DOHH2 (cell line): ENCODE data around the gene SAAL1.

Experiments used
- H3F3A ChIP-seq: fragments of 200-600 bp; sonication (generic), shearing (Covaris generic); 2 replicates; pipeline ENCODE4 v1.6.0; 2016; ENCODE audit warnings: antibody characterized with exemption, mild to moderate bottlenecking; ENCODE audit not compliant: control insufficient read depth, insufficient read depth
- H3K27ac ChIP-seq: fragments of 200-600 bp; sonication (generic); 2 replicates; pipeline ENCODE4 v1.5.1; 2014; ENCODE audit warnings: low read depth, mild to moderate bottlenecking, low read length, moderate library complexity
- H3K27me3 ChIP-seq: fragments of 200-600 bp; sonication (generic); 2 replicates; pipeline ENCODE4 v1.6.1; 2014; ENCODE audit warnings: mild to moderate bottlenecking, low read length, mixed read lengths; ENCODE audit not compliant: control insufficient read depth
- H3K36me3 ChIP-seq: fragments of 200-600 bp; sonication (generic); 2 replicates; pipeline ENCODE4 v1.6.1; 2014; ENCODE audit warnings: mild to moderate bottlenecking, low read length, moderate library complexity, mixed read lengths; ENCODE audit not compliant: control insufficient read depth
- H3K4me1 ChIP-seq: fragments of 200-600 bp; sonication (generic); 2 replicates; pipeline ENCODE4 v1.6.1; 2014; ENCODE audit warnings: mild to moderate bottlenecking, low read length, mixed read lengths; ENCODE audit not compliant: control insufficient read depth
- H3K4me2 ChIP-seq: fragments of 200-600 bp; sonication (generic); 2 replicates; pipeline ENCODE4 v1.6.0; 2014; ENCODE audit warnings: mild to moderate bottlenecking, low read length, moderate library complexity
- H3K4me3 ChIP-seq: fragments of 200-600 bp; sonication (generic); 2 replicates; pipeline ENCODE4 v1.5.1; 2014; ENCODE audit warnings: mild to moderate bottlenecking, low read length, mixed read lengths
- H3K79me2 ChIP-seq: fragments of 200-600 bp; sonication (generic); 2 replicates; pipeline ENCODE4 v1.6.1; 2014; ENCODE audit warnings: mild to moderate bottlenecking, low read length, mixed read lengths; ENCODE audit not compliant: control insufficient read depth
- H3K9me2 ChIP-seq: fragments of 200-600 bp; sonication (generic); replicated peaks from 2 replicates; pipeline ENCODE4 v1.6.1; 2014; ENCODE audit warnings: mild to moderate bottlenecking, low read length, mixed read lengths; ENCODE audit not compliant: control insufficient read depth
- H3K9me3 ChIP-seq: fragments of 200-600 bp; sonication (generic); 2 replicates; pipeline ENCODE4 v1.6.1; 2014; ENCODE audit warnings: antibody characterized with exemption, low read length, mixed read lengths; ENCODE audit not compliant: control insufficient read depth, insufficient read depth
- H4K20me1 ChIP-seq: fragments of 200-600 bp; sonication (generic); 2 replicates; pipeline ENCODE4 v1.6.0; 2014; ENCODE audit warnings: low read depth, mild to moderate bottlenecking, antibody characterized with exemption, low read length, moderate library complexity; ENCODE audit not compliant: control insufficient read depth, insufficient read depth
- EZH2phosphoT487 ChIP-seq: fragments of 200-600 bp; sonication (generic); IDR thresholded peaks from 2 replicates; pipeline ENCODE4 v1.6.1; 2017; ENCODE audit warnings: borderline replicate concordance, mild to moderate bottlenecking, antibody characterized with exemption, low read length, moderate library complexity, mixed read lengths
- TF ChIP-seq, protein P1 (sequence below): fragments of 200-600 bp; sonication (generic); IDR thresholded peaks from one replicate; pipeline ENCODE4 v1.5.1; 2014; ENCODE audit warnings: antibody characterized with exemption, mild to moderate bottlenecking, low read depth, low read length; ENCODE audit not compliant: poor library complexity, severe bottlenecking

The SAAL1 gene

DNA sequence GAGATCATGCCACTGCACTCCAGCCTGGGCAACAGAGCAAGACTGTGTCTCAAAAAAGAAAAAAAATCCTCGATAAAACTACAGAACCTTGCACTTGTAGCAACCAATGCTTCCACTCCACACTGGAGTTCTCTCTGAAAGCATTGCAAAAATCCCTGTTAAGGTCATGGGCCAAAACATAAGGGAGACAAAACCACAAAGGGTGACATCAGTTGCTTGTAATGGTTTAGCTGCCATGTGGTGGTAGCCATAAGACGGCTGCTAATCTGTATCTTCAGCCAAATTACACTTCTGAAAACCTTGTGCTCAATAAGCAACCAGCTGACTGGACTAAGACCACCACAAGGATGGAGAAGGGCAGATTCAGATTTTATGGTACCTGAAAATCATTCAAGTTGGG is 39.3 kb downstream of the SAAL1 start:
- no peak overlapping the region for H3K4me2 ChIP-seq
- no peak for TF ChIP-seq EZH2phosphoT487
- TF ChIP-seq, protein P1, sequence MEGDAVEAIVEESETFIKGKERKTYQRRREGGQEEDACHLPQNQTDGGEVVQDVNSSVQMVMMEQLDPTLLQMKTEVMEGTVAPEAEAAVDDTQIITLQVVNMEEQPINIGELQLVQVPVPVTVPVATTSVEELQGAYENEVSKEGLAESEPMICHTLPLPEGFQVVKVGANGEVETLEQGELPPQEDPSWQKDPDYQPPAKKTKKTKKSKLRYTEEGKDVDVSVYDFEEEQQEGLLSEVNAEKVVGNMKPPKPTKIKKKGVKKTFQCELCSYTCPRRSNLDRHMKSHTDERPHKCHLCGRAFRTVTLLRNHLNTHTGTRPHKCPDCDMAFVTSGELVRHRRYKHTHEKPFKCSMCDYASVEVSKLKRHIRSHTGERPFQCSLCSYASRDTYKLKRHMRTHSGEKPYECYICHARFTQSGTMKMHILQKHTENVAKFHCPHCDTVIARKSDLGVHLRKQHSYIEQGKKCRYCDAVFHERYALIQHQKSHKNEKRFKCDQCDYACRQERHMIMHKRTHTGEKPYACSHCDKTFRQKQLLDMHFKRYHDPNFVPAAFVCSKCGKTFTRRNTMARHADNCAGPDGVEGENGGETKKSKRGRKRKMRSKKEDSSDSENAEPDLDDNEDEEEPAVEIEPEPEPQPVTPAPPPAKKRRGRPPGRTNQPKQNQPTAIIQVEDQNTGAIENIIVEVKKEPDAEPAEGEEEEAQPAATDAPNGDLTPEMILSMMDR, result no peak
- no peaks in the 10 kb centered on the region for H3K79me2 ChIP-seq
- H3K9me3 ChIP-seq, result no peaks in the 10 kb centered on the region
- 0 out of 2 replicates have a peak, but pooled peaks cover 2% of the 10 kb centered on the region for H3K27me3 ChIP-seq
- peaks cover 5% of the 10 kb centered on the region for H3K4me1 ChIP-seq
- H3K36me3 ChIP-seq, result no peaks in the 10 kb centered on the region
- H3F3A ChIP-seq, result no peaks in the 10 kb centered on the region
- H3K4me3 ChIP-seq, result no peak overlapping the region
- H3K27ac ChIP-seq, result no peak overlapping the region
- no peaks in the 10 kb centered on the region for H4K20me1 ChIP-seq
- no peaks in the 10 kb centered on the region for H3K9me2 ChIP-seq

DNA sequence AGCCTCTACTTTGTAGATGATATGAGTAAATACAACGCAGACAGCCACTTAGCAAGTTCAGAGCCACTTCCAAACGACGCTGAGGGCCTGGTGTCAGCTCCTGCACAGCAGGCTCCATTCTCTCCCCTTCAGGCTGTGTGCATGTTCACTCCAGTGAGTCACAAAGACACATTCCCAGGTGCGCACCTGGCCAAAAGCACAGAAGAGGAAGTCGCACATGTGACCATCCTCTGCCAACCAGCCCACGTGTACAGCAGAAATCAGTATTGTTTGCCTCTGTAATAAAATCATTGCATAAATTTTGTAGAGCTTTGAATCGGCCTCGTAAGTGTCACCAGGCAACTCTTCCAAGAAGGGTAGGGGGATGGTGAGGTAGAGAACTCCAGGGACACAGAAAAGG is 40.3 kb downstream of the SAAL1 start:
- no peak overlapping the region for H3K4me2 ChIP-seq
- H3K79me2 ChIP-seq, result no peaks in the 10 kb centered on the region
- H3K4me3 ChIP-seq, result no peak overlapping the region
- no peaks in the 10 kb centered on the region for H3K9me2 ChIP-seq
- no peaks in the 10 kb centered on the region for H3K36me3 ChIP-seq
- TF ChIP-seq, protein P1, result no peak
- no peak for TF ChIP-seq EZH2phosphoT487
- H3K27ac ChIP-seq, result no peak overlapping the region
- H3K27me3 ChIP-seq, result 0 out of 2 replicates have a peak, but pooled peaks cover 2% of the 10 kb centered on the region
- peaks cover 5% of the 10 kb centered on the region for H3K4me1 ChIP-seq
- no peaks in the 10 kb centered on the region for H3F3A ChIP-seq
- H4K20me1 ChIP-seq, result no peaks in the 10 kb centered on the region
- H3K9me3 ChIP-seq, result no peaks in the 10 kb centered on the region

DNA sequence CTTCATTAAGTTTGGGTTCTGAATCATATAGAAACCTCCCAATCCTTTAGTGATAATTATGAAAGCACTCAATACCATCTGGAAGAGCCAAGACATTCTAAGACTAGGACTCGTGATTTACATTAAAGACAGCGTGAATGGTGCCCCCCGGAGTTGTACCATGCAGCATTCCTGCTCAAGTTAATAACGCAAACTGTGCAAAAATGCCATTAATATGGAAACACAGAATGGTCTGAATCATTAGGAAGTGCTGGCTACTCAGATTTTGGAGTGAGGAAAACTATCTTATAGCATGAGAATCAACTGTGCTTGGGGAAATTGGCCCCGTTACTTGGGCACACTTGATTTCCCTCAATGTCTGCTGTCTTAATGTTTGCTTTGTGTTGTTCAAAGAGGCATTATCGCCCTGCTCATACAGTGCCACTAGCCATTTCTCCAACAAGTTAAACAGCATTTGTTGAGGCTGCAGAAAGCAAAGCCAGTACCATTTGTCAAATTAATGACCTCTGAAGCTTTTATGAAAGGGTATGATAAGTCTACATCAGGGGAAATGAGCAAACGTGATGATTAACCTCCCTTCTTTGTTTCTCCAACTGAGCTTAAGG is 41.3 kb downstream of the SAAL1 start:
- H3K36me3 ChIP-seq, result no peaks in the 10 kb centered on the region
- no peak overlapping the region for H3K27ac ChIP-seq
- TF ChIP-seq EZH2phosphoT487, result no peak
- TF ChIP-seq, protein P1, result no peak

More for the DNA sequence above, 41.3 kb downstream of the SAAL1 start:
- Histone ChIP-seq H3F3A (no peaks in the 10 kb centered on the region), H3K9me2 (no peaks in the 10 kb centered on the region), H3K9me3 (no peaks in the 10 kb centered on the region), H4K20me1 (no peaks in the 10 kb centered on the region), H3K4me2 (no peak overlapping the region), H3K4me1 (peaks cover 5% of the 10 kb centered on the region), H3K4me3 (no peak overlapping the region), H3K27me3 (0 out of 2 replicates have a peak, but pooled peaks cover 2% of the 10 kb centered on the region), H3K79me2 (no peaks in the 10 kb centered on the region)
